Endothelial cell of umbilical vein (primary cell): ENCODE measurements around the gene PSMB3. TPM values are rescaled to one million over a fixed set of nuclear protein-coding genes. Genes with fewer than 3 reads are reported as not detected.

Experiments
- BruUV-seq: library from RNA; stranded (reverse); fragments of 400-500 nt; replicated peaks from 2 replicates; lab custom pipeline; 2021; lab: Mats Ljungman, UMichigan
- CTCF ChIA-PET: fragments of 300-600, 350-600 bp; sonication (Branson Sonifier 250); formaldehyde crosslinking; loops from one replicate; lab custom pipeline; 2021; ENCODE audit warnings: antibody characterized with exemption, inconsistent platforms; lab: Charles Lee
- POLR2A ChIA-PET: fragments of 300-600, 350-600 bp; sonication (Branson Sonifier 250); formaldehyde crosslinking; loops from one replicate; lab custom pipeline; 2021; ENCODE audit warnings: antibody characterized with exemption, inconsistent platforms; lab: Charles Lee
- DNase-seq: peaks from one replicate; pipeline ENCODE4 v3.0.0-alpha.2; 2011; ENCODE audit warnings: low read depth, low spot score
- FAIRE-seq: peaks from 2 replicates; lab custom pipeline; 2011; peaks lifted over from hg19 to GRCh38; lab: Jason Lieb, UNC
- H2AFZ ChIP-seq: 2 replicates; pipeline ENCODE4 v1.6.0; 2012; ENCODE audit warnings: low read depth, low read length, control low read depth, inconsistent platforms
- H3K27ac ChIP-seq: 2 replicates; pipeline ENCODE4 v1.5.1; 2011; ENCODE audit warnings: low read depth, mild to moderate bottlenecking, control low read depth, low read length, moderate library complexity; ENCODE audit not compliant: insufficient read depth
- H3K27me3 ChIP-seq, 2 experiments: 2 replicates each; pipeline versions ENCODE4 v1.6.0 to v1.6.1; 2011; ENCODE audit warnings: low read length in 2 of 2, mixed read lengths in 1 of 2; ENCODE audit not compliant: control insufficient read depth in 2 of 2, insufficient read depth in 2 of 2
- H3K36me3 ChIP-seq, 2 experiments: 2 replicates in 1 of 2; 3 replicates in 1 of 2; pipeline ENCODE4 v1.5.1; 2011; ENCODE audit warnings: low read length in 2 of 2, mild to moderate bottlenecking in 1 of 2, moderate library complexity in 1 of 2; ENCODE audit not compliant: control insufficient read depth in 2 of 2, insufficient read depth in 2 of 2; ENCODE audit errors: extremely low read depth in 1 of 2
- H3K4me1 ChIP-seq: 3 replicates; pipeline ENCODE4 v1.5.1; 2011; ENCODE audit warnings: mild to moderate bottlenecking, low read length; ENCODE audit not compliant: control insufficient read depth, insufficient read depth; ENCODE audit errors: extremely low read depth
- H3K4me2 ChIP-seq: 2 replicates; pipeline ENCODE4 v1.6.1; 2011; ENCODE audit warnings: low read length, control low read depth, mixed read lengths; ENCODE audit not compliant: insufficient read depth
- H3K4me3 ChIP-seq, 3 experiments: fragments of 200-600 bp in 1 of 3; sonication (generic), shearing (Covaris generic) in 1 of 3; replicated peaks in 1 of 3; 2 replicates each; pipeline ENCODE4 v1.5.1; 2011 to 2016; ENCODE audit warnings: control low read depth in 3 of 3, low read length in 3 of 3, mild to moderate bottlenecking in 2 of 3, inconsistent platforms in 1 of 3, low read depth in 1 of 3, moderate library complexity in 1 of 3; ENCODE audit not compliant: insufficient read depth in 1 of 3
- H3K79me2 ChIP-seq: 2 replicates; pipeline ENCODE4 v1.6.0; 2012; ENCODE audit warnings: low read length, inconsistent platforms; ENCODE audit not compliant: control insufficient read depth, insufficient read depth
- H3K9ac ChIP-seq: replicated peaks from 2 replicates; pipeline ENCODE3; 2011; ENCODE audit warnings: low read length, control low read depth; ENCODE audit not compliant: insufficient read depth; ENCODE audit errors: extremely low read depth
- H3K9me1 ChIP-seq: replicated peaks from 3 replicates; pipeline ENCODE4 v1.6.0; 2011; ENCODE audit warnings: mild to moderate bottlenecking, low read length; ENCODE audit not compliant: control insufficient read depth, insufficient read depth; ENCODE audit errors: extremely low read depth
- H3K9me3 ChIP-seq: replicated peaks from 2 replicates; pipeline ENCODE4 v1.5.1; 2012; ENCODE audit warnings: low read length, inconsistent platforms; ENCODE audit not compliant: control insufficient read depth, insufficient read depth
- H4K20me1 ChIP-seq: replicated peaks from 2 replicates; pipeline ENCODE3; 2011; ENCODE audit warnings: mild to moderate bottlenecking, low read length; ENCODE audit not compliant: control insufficient read depth, insufficient read depth; ENCODE audit errors: extremely low read depth
- EZH2 ChIP-seq: IDR thresholded peaks from 2 replicates; pipeline ENCODE4 v1.6.1; 2012; ENCODE audit warnings: borderline replicate concordance, low read depth, mild to moderate bottlenecking, moderate library complexity, low read length, inconsistent platforms; ENCODE audit not compliant: severe bottlenecking
- FOS ChIP-seq: IDR thresholded peaks from 2 replicates; pipeline ENCODE4 v1.6.1; 2011; ENCODE audit warnings: mild to moderate bottlenecking, low read length, moderate library complexity, borderline replicate concordance; ENCODE audit not compliant: insufficient read depth
- GATA2 ChIP-seq: IDR thresholded peaks from 2 replicates; pipeline ENCODE4 v1.7.0; 2011; ENCODE audit warnings: low read depth, mild to moderate bottlenecking, moderate library complexity, mixed read lengths, low read length; ENCODE audit not compliant: insufficient read length, insufficient read depth
- JUN ChIP-seq: IDR thresholded peaks from 2 replicates; pipeline ENCODE4 v1.6.1; 2011; ENCODE audit warnings: borderline replicate concordance, low read depth; ENCODE audit not compliant: insufficient read length, insufficient read depth
- MYC ChIP-seq: IDR thresholded peaks from one replicate; pipeline ENCODE4 v1.6.1; 2011; ENCODE audit warnings: mild to moderate bottlenecking, low read depth, low read length
- POLR2A ChIP-seq: IDR thresholded peaks from 2 replicates; pipeline ENCODE4 v1.6.1; 2012; ENCODE audit warnings: low read depth, mild to moderate bottlenecking, control low read depth, low read length
- POLR2AphosphoS5 ChIP-seq: IDR thresholded peaks from 2 replicates; pipeline ENCODE4 v1.6.1; 2012; ENCODE audit warnings: low read depth, mild to moderate bottlenecking, control low read depth, low read length, moderate library complexity; ENCODE audit not compliant: insufficient read depth
- dilution Hi-C: fragments of 300-500 bp; cut with MboI; formaldehyde crosslinking; loops from one replicate; pipeline ENCODE4 v1.15.0; 2019; ENCODE audit warnings: low sequenced_read_pairs; ENCODE audit not compliant: extremely low pct_ligation_motif_present
- intact Hi-C: fragments of 100-400 bp; cut with micrococcal nuclease; formaldehyde crosslinking; loops from one replicate; pipeline ENCODE4 v1.10.0; 2022
- polyA plus RNA-seq, 4 experiments: library from polyadenylated mRNA; depleted of rRNA in 3 of 4; stranded (reverse) in 3 of 4; unstranded in 1 of 4; fragments of >200 nt; gene quantifications; 2 replicates each; pipeline versions ENCODE4 v1.2.1 to v1.2.3, GENCODE V29; 2011 to 2012; ENCODE audit warnings: missing spikeins in 1 of 4
- total RNA-seq: library from RNA; stranded (reverse); gene quantifications from 2 replicates; pipeline ENCODE4 v1.2.3, GENCODE V29; 2021
- TF ChIP-seq, protein P1 (sequence below): IDR thresholded peaks from 2 replicates; pipeline ENCODE4 v1.6.1; 2011; ENCODE audit not compliant: insufficient read depth, insufficient read length
- TF ChIP-seq, protein P2 (sequence below), 2 donors: IDR thresholded peaks; 1 replicate in 1 of 2; 2 replicates in 1 of 2; pipeline ENCODE4 v1.5.1; 2011; ENCODE audit warnings: low read length in 2 of 2, mild to moderate bottlenecking in 2 of 2, moderate library complexity in 2 of 2, control low read depth in 1 of 2, inconsistent platforms in 1 of 2, low read depth in 1 of 2; ENCODE audit not compliant: insufficient read depth in 1 of 2; ENCODE audit errors: extremely low read depth in 1 of 2

The PSMB3 gene
- total and polyA plus RNA-seq, 2 donors (not counting 3 experiments of a cell fraction or from before 2014, with no cell fraction given): 213 to 685 TPM

DNA sequence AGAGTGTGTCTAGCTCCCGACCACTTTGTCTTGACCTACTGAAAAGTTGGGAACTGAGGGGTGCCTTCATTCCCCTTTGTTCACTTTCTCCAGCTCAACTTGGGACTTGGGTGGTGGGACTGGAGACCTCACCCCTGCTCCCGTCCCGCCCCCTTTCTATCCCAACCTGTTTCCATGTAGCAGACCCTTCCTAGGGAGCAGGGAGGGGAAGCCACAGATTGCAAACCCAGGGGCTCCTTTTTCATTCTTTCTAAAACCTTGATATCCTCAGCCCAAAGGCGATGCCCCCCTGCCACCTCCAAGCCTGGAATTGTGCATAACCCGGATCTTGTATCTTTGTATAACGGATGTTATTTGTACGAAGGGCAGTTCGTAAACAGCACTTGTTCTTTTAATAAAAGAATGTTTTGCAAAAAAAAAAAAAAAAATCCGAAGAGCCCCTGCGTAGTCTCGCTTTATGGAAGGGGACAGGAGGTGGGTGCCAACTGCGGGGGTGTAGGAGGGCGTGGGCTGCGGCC lies 23.1 kb upstream of the PSMB3 start:
- H2AFZ ChIP-seq: peak overlapping the region; percentile 55
- peak overlapping the region; percentile 52 for H3K9ac ChIP-seq
- BruUV-seq: TSS peak; percentile 5
- H3K4me1 ChIP-seq: peaks cover 29% of the 10 kb centered on the region
- no peaks in the 10 kb centered on the region for H3K9me1 ChIP-seq
- intact Hi-C loops (no loop called here), dilution Hi-C loops (no loop called here)
- DNase-seq (no peak), FAIRE-seq (no peak)
- peak overlapping the region; percentile 39 to 64 (median 55) for H3K4me3 ChIP-seq
- H4K20me1 ChIP-seq: no peaks in the 10 kb centered on the region
- POLR2A ChIA-PET: no interaction called here
- TF ChIP-seq JUN: no peak
- no peak for TF ChIP-seq GATA2
- TF ChIP-seq POLR2A: no peak
- TF ChIP-seq EZH2: no peak
- no peak for TF ChIP-seq MYC
- TF ChIP-seq FOS: no peak
- TF ChIP-seq POLR2AphosphoS5: no peak
- TF ChIP-seq, protein P1, sequence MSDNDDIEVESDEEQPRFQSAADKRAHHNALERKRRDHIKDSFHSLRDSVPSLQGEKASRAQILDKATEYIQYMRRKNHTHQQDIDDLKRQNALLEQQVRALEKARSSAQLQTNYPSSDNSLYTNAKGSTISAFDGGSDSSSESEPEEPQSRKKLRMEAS: no peak
- TF ChIP-seq, protein P2, sequence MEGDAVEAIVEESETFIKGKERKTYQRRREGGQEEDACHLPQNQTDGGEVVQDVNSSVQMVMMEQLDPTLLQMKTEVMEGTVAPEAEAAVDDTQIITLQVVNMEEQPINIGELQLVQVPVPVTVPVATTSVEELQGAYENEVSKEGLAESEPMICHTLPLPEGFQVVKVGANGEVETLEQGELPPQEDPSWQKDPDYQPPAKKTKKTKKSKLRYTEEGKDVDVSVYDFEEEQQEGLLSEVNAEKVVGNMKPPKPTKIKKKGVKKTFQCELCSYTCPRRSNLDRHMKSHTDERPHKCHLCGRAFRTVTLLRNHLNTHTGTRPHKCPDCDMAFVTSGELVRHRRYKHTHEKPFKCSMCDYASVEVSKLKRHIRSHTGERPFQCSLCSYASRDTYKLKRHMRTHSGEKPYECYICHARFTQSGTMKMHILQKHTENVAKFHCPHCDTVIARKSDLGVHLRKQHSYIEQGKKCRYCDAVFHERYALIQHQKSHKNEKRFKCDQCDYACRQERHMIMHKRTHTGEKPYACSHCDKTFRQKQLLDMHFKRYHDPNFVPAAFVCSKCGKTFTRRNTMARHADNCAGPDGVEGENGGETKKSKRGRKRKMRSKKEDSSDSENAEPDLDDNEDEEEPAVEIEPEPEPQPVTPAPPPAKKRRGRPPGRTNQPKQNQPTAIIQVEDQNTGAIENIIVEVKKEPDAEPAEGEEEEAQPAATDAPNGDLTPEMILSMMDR (IDR thresholded peaks at IDR 0.05; ENCODE audit: extremely low read depth in 1 of 2, insufficient read depth in 1 of 2, low read depth in 1 of 2, low read length in 2 of 2): no peak
- H3K79me2 ChIP-seq: peaks cover 3% of the 10 kb centered on the region
- H3K27ac ChIP-seq: no peak overlapping the region
- H3K4me2 ChIP-seq: peak overlapping the region; percentile 63
- no peaks in the 10 kb centered on the region for H3K9me3 ChIP-seq
- H3K27me3 ChIP-seq: no peaks in the 10 kb centered on the region
- H3K36me3 ChIP-seq: peaks cover 0 to 5% of the 10 kb centered on the region in 2 experiments
- CTCF ChIA-PET: interaction anchor here (0.7 to 3.0 kb wide), 4 partner anchors 19 to 171 kb away, joined by 3 to 9 read pairs (median 6); no protein-coding TSS in a partner anchor
